CD4-positive, alpha-beta memory T cell (primary cell): ENCODE measurements around the gene CHI3L2. TPM values are rescaled to one million over a fixed set of nuclear protein-coding genes. Genes with fewer than 3 reads are reported as not detected.

Source experiments
- CTCF ChIA-PET: fragments of 350-600 bp; sonication (Branson Sonifier 250); formaldehyde crosslinking; loops from one replicate; lab custom pipeline; 2021; ENCODE audit warnings: inconsistent platforms; ENCODE audit not compliant: partially characterized antibody; lab: Charles Lee
- POLR2A ChIA-PET: fragments of 350-600 bp; sonication (Branson Sonifier 250); formaldehyde crosslinking; loops from one replicate; lab custom pipeline; 2021; ENCODE audit not compliant: partially characterized antibody; lab: Charles Lee
- DNase-seq, 5 donors: peaks; one replicate each; pipeline versions ENCODE4 v3.0.0 to v3.0.0-alpha.2; 2020 to 2022; ENCODE audit warnings: mixed read lengths in 1 of 5
- H3K27ac ChIP-seq: one replicate; pipeline ENCODE4 v1.7.0; 2013; ENCODE audit warnings: low read depth, low read length
- H3K27me3 ChIP-seq: 2 replicates; pipeline ENCODE4 v1.7.0; 2013; ENCODE audit warnings: mild to moderate bottlenecking, low read length, moderate library complexity; ENCODE audit not compliant: insufficient read depth
- H3K36me3 ChIP-seq: 2 replicates; pipeline ENCODE4 v1.7.0; 2013; ENCODE audit warnings: mild to moderate bottlenecking, low read length, moderate library complexity; ENCODE audit not compliant: insufficient read depth
- H3K4me1 ChIP-seq: 2 replicates; pipeline ENCODE4 v1.7.0; 2013; ENCODE audit warnings: mild to moderate bottlenecking, low read length, moderate library complexity; ENCODE audit not compliant: insufficient read depth
- H3K4me3 ChIP-seq, 2 donors: one replicate each; pipeline ENCODE4 v1.7.0; 2013; ENCODE audit warnings: low read length in 2 of 2, mild to moderate bottlenecking in 1 of 2
- H3K9me3 ChIP-seq, 2 donors: one replicate each; pipeline ENCODE4 v1.7.0; 2013; ENCODE audit warnings: low read length in 2 of 2, control low read depth in 1 of 2; ENCODE audit not compliant: control insufficient read depth in 1 of 2
- H3K27ac Mint-ChIP-seq, 7 donors: one replicate each; pipeline ENCODE4 v1.8.0; 2020 to 2021; ENCODE audit warnings: mixed read lengths in 7 of 7, mild to moderate bottlenecking in 6 of 7, inconsistent platforms in 3 of 7, moderate library complexity in 3 of 7
- H3K27me3 Mint-ChIP-seq, 2 donors: one replicate each; pipeline ENCODE4 v1.8.0; 2020 to 2021; ENCODE audit warnings: mixed read lengths in 2 of 2
- H3K36me3 Mint-ChIP-seq, 2 donors: one replicate each; pipeline ENCODE4 v1.8.0; 2020 to 2021; ENCODE audit warnings: mixed read lengths in 2 of 2, inconsistent platforms in 1 of 2, mild to moderate bottlenecking in 1 of 2
- H3K4me1 Mint-ChIP-seq, 4 donors: one replicate each; pipeline ENCODE4 v1.8.0; 2020 to 2021; ENCODE audit warnings: mixed read lengths in 4 of 4, mild to moderate bottlenecking in 1 of 4
- H3K4me3 Mint-ChIP-seq, 8 donors: one replicate each; pipeline ENCODE4 v1.8.0; 2020 to 2021; ENCODE audit warnings: mixed read lengths in 8 of 8, mild to moderate bottlenecking in 7 of 8, moderate library complexity in 6 of 8, inconsistent platforms in 3 of 8
- H3K9me3 Mint-ChIP-seq, 8 donors: one replicate each; pipeline ENCODE4 v1.8.0; 2020 to 2021; ENCODE audit warnings: mixed read lengths in 8 of 8, mild to moderate bottlenecking in 5 of 8, inconsistent platforms in 3 of 8, moderate library complexity in 1 of 8
- intact Hi-C: fragments of 100-400 bp; cut with micrococcal nuclease; formaldehyde crosslinking; loops from one replicate; pipeline ENCODE4 v1.15.1; 2023
- polyA plus RNA-seq, 2 donors: library from polyadenylated mRNA; unstranded; fragments of 300-500 nt; fragmentation: Illumina TruSeq; gene quantifications; one replicate each; pipeline ENCODE4 v1.2.3, GENCODE V29; 2021
- total RNA-seq, 2 experiments: library from RNA; stranded (reverse); gene quantifications; one replicate each; pipeline ENCODE4 v1.2.3, GENCODE V29; 2021

The CHI3L2 gene
- total and polyA plus RNA-seq, 4 experiments from 2014 or later, result 1.7 to 18.2 (median 8.8) TPM

DNA sequence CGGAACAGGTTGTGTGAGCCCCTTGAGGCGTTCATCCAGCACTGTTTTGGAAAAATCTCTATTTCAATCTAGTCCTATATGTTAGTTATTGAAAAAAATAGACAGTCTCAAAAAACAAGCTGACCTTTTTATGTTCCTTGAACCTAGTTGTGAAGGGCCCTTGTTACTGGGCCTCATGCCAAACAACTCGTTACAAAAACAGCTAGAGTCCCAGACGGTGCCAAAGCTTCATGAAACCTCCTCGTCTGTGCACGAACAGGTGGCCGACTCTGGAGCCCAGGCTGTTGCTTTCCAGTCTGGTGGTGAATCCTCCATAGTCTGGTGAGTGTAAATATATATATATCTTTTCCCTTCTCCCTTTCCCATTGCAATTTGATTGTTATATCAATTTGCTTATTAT lies 63.1 kb downstream of the CHI3L2 start, which contains the start of gene CHIA:
TSS of gene CHIA (plus strand) at position 222 of the 400 bp plus-strand sequence. CDS start 19,617 bp downstream, outside the sequence.
- H3K36me3 Mint-ChIP-seq, result no peaks in the 10 kb centered on the region
- peaks cover 0 to 2% of the 10 kb centered on the region in 2 donors for H3K27me3 Mint-ChIP-seq
- peaks cover 0 to 9% (median 7%) of the 10 kb centered on the region in 4 donors for H3K4me1 Mint-ChIP-seq
- CTCF ChIA-PET, result no interaction called here
- H3K36me3 ChIP-seq, result no peaks in the 10 kb centered on the region
- no peaks in the 10 kb centered on the region for H3K27me3 ChIP-seq
- no peak within 1 kb of the TSS for H3K4me3 Mint-ChIP-seq
- H3K27ac Mint-ChIP-seq, result no peak within 1 kb of the TSS
- no peak within 1 kb of the TSS for H3K27ac ChIP-seq
- H3K4me1 ChIP-seq, result peaks cover 6% of the 10 kb centered on the region
- DNase-seq, result no peak
- POLR2A ChIA-PET, result no interaction called here
- no peaks in the 10 kb centered on the region for H3K9me3 Mint-ChIP-seq
- no peaks in the 10 kb centered on the region for H3K9me3 ChIP-seq
- no peak within 1 kb of the TSS for H3K4me3 ChIP-seq
- intact Hi-C loops, result no loop called here

Other genes starting within 250 kb of the CHI3L2 start
- gene DRAM2, start 87.6 kb upstream of the CHI3L2 start, total RNA-seq, result 10 to 100 TPM; 37.5 to 38.8 TPM
- 100 to 1,000 TPM in 1 of 2 donors, 10 to 100 TPM in 1; 77.1 to 101 TPM for gene DRAM2, start 87.6 kb upstream of the CHI3L2 start, polyA plus RNA-seq
- 10 to 100 TPM; 49.1 to 49.6 TPM for gene CEPT1, start 87.5 kb upstream of the CHI3L2 start, total RNA-seq
- gene CEPT1, start 87.5 kb upstream of the CHI3L2 start, polyA plus RNA-seq, result 10 to 100 TPM; 18.4 to 33.3 TPM
- gene DENND2D, start 27.1 kb upstream of the CHI3L2 start, total RNA-seq, result 100 to 1,000 TPM; 284 TPM
- 100 to 1,000 TPM; 125 to 221 TPM for gene DENND2D, start 27.1 kb upstream of the CHI3L2 start, polyA plus RNA-seq
- not detected for gene CHIA, start 63.1 kb downstream of the CHI3L2 start, total RNA-seq
- not detected for gene CHIA, start 63.1 kb downstream of the CHI3L2 start, polyA plus RNA-seq
- gene OVGP1, start 200.0 kb downstream of the CHI3L2 start, total RNA-seq, result 1 to 10 TPM; 4.5 to 4.9 TPM
- under 1 TPM in 1 of 2 donors, not detected in 1; 0.61 TPM for gene OVGP1, start 200.0 kb downstream of the CHI3L2 start, polyA plus RNA-seq
- 10 to 100 TPM; 26.3 to 30.3 TPM for gene WDR77, start 221.5 kb downstream of the CHI3L2 start, total RNA-seq
- gene WDR77, start 221.5 kb downstream of the CHI3L2 start, polyA plus RNA-seq, result 10 to 100 TPM; 38.5 to 52.6 TPM
- 100 to 1,000 TPM; 103 to 112 TPM for gene ATP5PB, start 221.8 kb downstream of the CHI3L2 start, total RNA-seq
- gene ATP5PB, start 221.8 kb downstream of the CHI3L2 start, polyA plus RNA-seq, result 100 to 1,000 TPM; 487 to 655 TPM
- gene C1orf162, start 246.3 kb downstream of the CHI3L2 start, total RNA-seq, result 10 to 100 TPM; 74.9 to 75.9 TPM
- gene C1orf162, start 246.3 kb downstream of the CHI3L2 start, polyA plus RNA-seq, result 100 to 1,000 TPM; 139 to 274 TPM